GM23338 (cell line): Measurements from ENCODE around the gene COQ8B. TPM values are rescaled to one million over a fixed set of nuclear protein-coding genes. Genes with fewer than 3 reads are reported as not detected.

Experiments
- ATAC-seq: fragments of 200-7000 bp; cut with Tn5 transposase; 3 replicates; pipeline ENCODE4 v1.9.1; 2020
- DNase-seq: peaks from one replicate; pipeline ENCODE4 v3.0.0-alpha.2; 2015; ENCODE audit warnings: low spot score
- H2AFZ ChIP-seq: fragments of 200-600 bp; sonication (generic); 2 replicates; pipeline ENCODE4 v1.8.0; 2016; ENCODE audit warnings: antibody characterized with exemption, mild to moderate bottlenecking, moderate library complexity
- H3F3A ChIP-seq: fragments of 200-600 bp; sonication (generic); replicated peaks from 2 replicates; pipeline ENCODE4 v1.8.0; 2017; ENCODE audit warnings: antibody characterized with exemption, mixed run types, low read depth
- H3K27ac ChIP-seq: fragments of 200-600 bp; sonication (generic); 2 replicates; pipeline ENCODE4 v1.6.1; 2016; ENCODE audit warnings: low read depth
- H3K27me3 ChIP-seq: fragments of 200-600 bp; sonication (generic); 2 replicates; pipeline ENCODE4 v1.8.0; 2016; ENCODE audit warnings: mild to moderate bottlenecking, mixed run types, moderate library complexity; ENCODE audit not compliant: insufficient read depth
- H3K36me3 ChIP-seq: fragments of 200-600 bp; sonication (generic); 2 replicates; pipeline ENCODE4 v1.8.0; 2016; ENCODE audit warnings: mild to moderate bottlenecking; ENCODE audit not compliant: insufficient read depth
- H3K4me1 ChIP-seq: fragments of 200-600 bp; sonication (generic); 2 replicates; pipeline ENCODE4 v1.8.0; 2016; ENCODE audit warnings: mild to moderate bottlenecking, moderate library complexity; ENCODE audit not compliant: insufficient read depth
- H3K4me2 ChIP-seq: fragments of 200-600 bp; sonication (generic); 2 replicates; pipeline ENCODE4 v1.7.1; 2017; ENCODE audit warnings: mixed run types
- H3K4me3 ChIP-seq: fragments of 200-600 bp; sonication (generic); 2 replicates; pipeline ENCODE4 v1.6.1; 2016; ENCODE audit warnings: mixed run types
- H3K79me2 ChIP-seq: fragments of 200-600 bp; sonication (generic); replicated peaks from 2 replicates; pipeline ENCODE4 v1.8.0; 2017; ENCODE audit warnings: mild to moderate bottlenecking; ENCODE audit not compliant: insufficient read depth
- H3K9me2 ChIP-seq: fragments of 200-600 bp; sonication (generic); 2 replicates; pipeline ENCODE4 v1.8.0; 2017; ENCODE audit not compliant: insufficient read depth
- H4K20me1 ChIP-seq: fragments of 200-600 bp; sonication (generic); replicated peaks from 2 replicates; pipeline ENCODE4 v1.8.0; 2017; ENCODE audit warnings: mild to moderate bottlenecking; ENCODE audit not compliant: insufficient read depth
- H3K27ac Mint-ChIP-seq: 2 replicates; pipeline ENCODE4 v1.8.0; 2020; ENCODE audit warnings: inconsistent platforms, mild to moderate bottlenecking, moderate library complexity, mixed read lengths
- H3K27me3 Mint-ChIP-seq: 3 replicates; pipeline ENCODE4 v1.8.0; 2022; ENCODE audit warnings: low read depth, mild to moderate bottlenecking, moderate library complexity, mixed read lengths, inconsistent platforms; ENCODE audit not compliant: insufficient read depth, poor library complexity
- H3K36me3 Mint-ChIP-seq: 3 replicates; pipeline ENCODE4 v1.8.0; 2021; ENCODE audit warnings: low read depth, mild to moderate bottlenecking, inconsistent platforms, moderate library complexity, mixed read lengths
- H3K4me1 Mint-ChIP-seq: 3 replicates; pipeline ENCODE4 v1.8.0; 2020; ENCODE audit warnings: mild to moderate bottlenecking, inconsistent platforms, mixed read lengths
- H3K4me3 Mint-ChIP-seq: 3 replicates; pipeline ENCODE4 v1.8.0; 2021; ENCODE audit warnings: moderate library complexity, mild to moderate bottlenecking, inconsistent platforms, mixed read lengths
- H3K9me3 Mint-ChIP-seq: 3 replicates; pipeline ENCODE4 v1.8.0; 2020; ENCODE audit warnings: moderate library complexity, mild to moderate bottlenecking, inconsistent platforms, mixed read lengths
- CREB1 ChIP-seq: fragments of 250-450 bp; sonication (Bioruptor Pico); IDR thresholded peaks from 2 replicates; pipeline ENCODE4 v1.5.0; 2020; ENCODE audit warnings: low read depth, mild to moderate bottlenecking, moderate library complexity
- CTCF ChIP-seq, 2 experiments: fragments of 200-600 bp in 1 of 2; sonication (generic) in 1 of 2; conservative IDR thresholded peaks; 2 replicates each; pipeline versions ENCODE4 v1.5.1 to v1.6.1; 2016 to 2017; ENCODE audit warnings: antibody characterized with exemption in 2 of 2, low read depth in 2 of 2, mild to moderate bottlenecking in 2 of 2, moderate library complexity in 1 of 2
- ETS1 ChIP-seq: IDR thresholded peaks from 2 replicates; pipeline ENCODE4 v1.6.1; 2016; ENCODE audit warnings: antibody characterized with exemption
- EZH2 ChIP-seq: fragments of 200-600 bp; sonication (generic); IDR thresholded peaks from one replicate; pipeline ENCODE4 v1.8.0; 2017; ENCODE audit warnings: antibody characterized with exemption, mild to moderate bottlenecking, low read depth; ENCODE audit not compliant: unreplicated experiment
- EZH2phosphoT487 ChIP-seq: fragments of 200-600 bp; sonication (generic); IDR thresholded peaks from one replicate; pipeline ENCODE4 v1.8.1; 2018; ENCODE audit warnings: antibody characterized with exemption; ENCODE audit not compliant: unreplicated experiment
- JUNB ChIP-seq: IDR thresholded peaks from one replicate; pipeline ENCODE4 v1.6.1; 2016; ENCODE audit warnings: antibody characterized with exemption; ENCODE audit not compliant: unreplicated experiment
- NANOG ChIP-seq: IDR thresholded peaks from 2 replicates; pipeline ENCODE4 v1.6.1; 2016; ENCODE audit warnings: antibody characterized with exemption, borderline replicate concordance
- POLR2AphosphoS5 ChIP-seq: IDR thresholded peaks from 2 replicates; pipeline ENCODE4 v1.6.1; 2016; ENCODE audit warnings: antibody characterized with exemption, low read depth
- REST ChIP-seq: IDR thresholded peaks from one replicate; pipeline ENCODE4 v1.6.1; 2018; ENCODE audit warnings: antibody characterized with exemption; ENCODE audit not compliant: unreplicated experiment
- STAT1 ChIP-seq: IDR thresholded peaks from one replicate; pipeline ENCODE4 v1.6.1; 2016; ENCODE audit warnings: antibody characterized with exemption; ENCODE audit not compliant: unreplicated experiment
- ZNF114 ChIP-seq: fragments of 250-450 bp; sonication (Bioruptor Pico); IDR thresholded peaks from 2 replicates; pipeline ENCODE4 v1.5.0; 2020; ENCODE audit warnings: mild to moderate bottlenecking, moderate library complexity
- ZNF331 ChIP-seq: fragments of 250-450 bp; sonication (Bioruptor Pico); IDR thresholded peaks from 2 replicates; pipeline ENCODE4 v1.5.0; 2020; ENCODE audit warnings: low read depth, mild to moderate bottlenecking, moderate library complexity
- ZNF462 ChIP-seq: fragments of 250-450 bp; sonication (Bioruptor Pico); IDR thresholded peaks from 2 replicates; pipeline ENCODE4 v1.5.0; 2020; ENCODE audit warnings: mild to moderate bottlenecking, moderate library complexity
- polyA plus RNA-seq: library from polyadenylated mRNA; unstranded; fragments of >200 nt; fragmentation: Nextera tagmentation; extraction: Ambion mirVana; gene quantifications from 2 replicates; pipeline ENCODE4 v1.2.1, GENCODE V29; 2016
- total RNA-seq: library from RNA; depleted of rRNA; stranded (reverse); fragments of >200 nt; shearing (Covaris generic); gene quantifications from 2 replicates; pipeline ENCODE4 v1.2.3, GENCODE V29; 2014

COQ8B gene
- total and polyA plus RNA-seq, 2 experiments from 2014 or later = 13.9 to 59.6 TPM

GRCh38 chr19:40709817-40710216 is 6.9 kb downstream of the COQ8B start:
- peaks cover 22% of the 10 kb centered on the region for H3K36me3 ChIP-seq
- no peaks in the 10 kb centered on the region; the same call in 1 of the 2 replicates for H3K79me2 ChIP-seq
- peaks cover 48% of the 10 kb centered on the region for H3K36me3 Mint-ChIP-seq
- no peaks in the 10 kb centered on the region for H3K27me3 ChIP-seq
- H4K20me1 ChIP-seq = no peaks in the 10 kb centered on the region
- H3K4me2 ChIP-seq = no peak overlapping the region
- H3K9me3 Mint-ChIP-seq = no peaks in the 10 kb centered on the region
- no peak for ATAC-seq
- no peaks in the 10 kb centered on the region for H3K9me2 ChIP-seq
- H3K4me1 ChIP-seq = peaks cover 3% of the 10 kb centered on the region; the same call in 1 of the 2 replicates
- H3K4me3 Mint-ChIP-seq = no peak overlapping the region
- H3F3A ChIP-seq = no peaks in the 10 kb centered on the region
- H3K27ac ChIP-seq = no peak overlapping the region
- no peak overlapping the region for H3K4me3 ChIP-seq
- H2AFZ ChIP-seq = no peak overlapping the region
- TF ChIP-seq ZNF331 (CRISPR knock-in tag) = no peak
- no peak for TF ChIP-seq JUNB
- TF ChIP-seq POLR2AphosphoS5 = no peak
- TF ChIP-seq EZH2 = no peak
- TF ChIP-seq ETS1 = no peak
- TF ChIP-seq NANOG = no peak
- no peak for TF ChIP-seq REST
- TF ChIP-seq ZNF114 = no peak
- no peak for TF ChIP-seq STAT1
- no peak for TF ChIP-seq ZNF462 (CRISPR knock-in tag)
- no peak for TF ChIP-seq CTCF (conservative IDR thresholded peaks at IDR 0.05; ENCODE audit: low read depth in 2 of 2)
- no peak for TF ChIP-seq EZH2phosphoT487
- TF ChIP-seq CREB1 (CRISPR knock-in tag) = no peak
- DNase-seq = no peak
- peaks cover 3% of the 10 kb centered on the region for H3K4me1 Mint-ChIP-seq
- H3K27ac Mint-ChIP-seq = no peak overlapping the region
- peaks cover 4% of the 10 kb centered on the region for H3K27me3 Mint-ChIP-seq
